Testis (tissue), 2 donors: ENCODE results near the gene ADAP1.

Experiments used
- POLR2A ChIP-seq: fragments of 450-650 bp; IDR thresholded peaks from one replicate; pipeline ENCODE4 v1.6.1; 2017; ENCODE audit warnings: antibody characterized with exemption, mild to moderate bottlenecking, moderate library complexity
- TF ChIP-seq, protein P1 (sequence below), 3 experiments: fragments of 450-650 bp in 2 of 3; fragments of 200-600 bp in 1 of 3; sonication (generic) in 1 of 3; IDR thresholded peaks; one replicate each; pipeline ENCODE4 v1.5.1; 2016 to 2019; ENCODE audit warnings: antibody characterized with exemption in 3 of 3, mild to moderate bottlenecking in 2 of 3, moderate library complexity in 1 of 3

- TF ChIP-seq, protein P1, sequence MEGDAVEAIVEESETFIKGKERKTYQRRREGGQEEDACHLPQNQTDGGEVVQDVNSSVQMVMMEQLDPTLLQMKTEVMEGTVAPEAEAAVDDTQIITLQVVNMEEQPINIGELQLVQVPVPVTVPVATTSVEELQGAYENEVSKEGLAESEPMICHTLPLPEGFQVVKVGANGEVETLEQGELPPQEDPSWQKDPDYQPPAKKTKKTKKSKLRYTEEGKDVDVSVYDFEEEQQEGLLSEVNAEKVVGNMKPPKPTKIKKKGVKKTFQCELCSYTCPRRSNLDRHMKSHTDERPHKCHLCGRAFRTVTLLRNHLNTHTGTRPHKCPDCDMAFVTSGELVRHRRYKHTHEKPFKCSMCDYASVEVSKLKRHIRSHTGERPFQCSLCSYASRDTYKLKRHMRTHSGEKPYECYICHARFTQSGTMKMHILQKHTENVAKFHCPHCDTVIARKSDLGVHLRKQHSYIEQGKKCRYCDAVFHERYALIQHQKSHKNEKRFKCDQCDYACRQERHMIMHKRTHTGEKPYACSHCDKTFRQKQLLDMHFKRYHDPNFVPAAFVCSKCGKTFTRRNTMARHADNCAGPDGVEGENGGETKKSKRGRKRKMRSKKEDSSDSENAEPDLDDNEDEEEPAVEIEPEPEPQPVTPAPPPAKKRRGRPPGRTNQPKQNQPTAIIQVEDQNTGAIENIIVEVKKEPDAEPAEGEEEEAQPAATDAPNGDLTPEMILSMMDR (IDR thresholded peaks at IDR 0.05) = no peak
- TF ChIP-seq POLR2A = no peak
Observed at GRCh38 chr7:988963-989529, 34.6 kb upstream of the ADAP1 start.
